GM21367 (cell line): Measurements from ENCODE around the gene KIF5C.
A peak's percentile ranks its signal among the peaks of the same experiment; 100 is the strongest.

Source experiments
- ATAC-seq: cut with Tn5 transposase; IDR thresholded peaks from one replicate; pipeline ENCODE4 v1.9.1; 2021; ENCODE audit not compliant: unreplicated experiment

Gene KIF5C

GRCh38 chr2:149012545-149012944 is 137.5 kb downstream of the KIF5C start:
- no peak for ATAC-seq

- no peak for ATAC-seq
Measured at GRCh38 chr2:149015501-149015900, 140.5 kb downstream of the KIF5C start.

- no peak for ATAC-seq
Measured at GRCh38 chr2:149015926-149016563, 141.0 kb downstream of the KIF5C start.

GRCh38 chr2:149017116-149017985 is 142.3 kb downstream of the KIF5C start:
- ATAC-seq, result no peak

GRCh38 chr2:149018981-149019380 is 144.0 kb downstream of the KIF5C start:
- no peak for ATAC-seq

GRCh38 chr2:149019768-149020167 is 144.7 kb downstream of the KIF5C start:
- no peak for ATAC-seq

- ATAC-seq, result peak; percentile 38
Measured at GRCh38 chr2:149020432-149020851, 145.4 kb downstream of the KIF5C start.

- ATAC-seq, result peak; percentile 65
Measured at GRCh38 chr2:149021271-149021719, 146.3 kb downstream of the KIF5C start.

GRCh38 chr2:149021761-149022160 is 146.7 kb downstream of the KIF5C start:
- peak; percentile 62 for ATAC-seq

GRCh38 chr2:149023091-149023490 is 148.1 kb downstream of the KIF5C start:
- no peak for ATAC-seq

- no peak for ATAC-seq
Measured at GRCh38 chr2:149027590-149028250, 152.7 kb downstream of the KIF5C start.

GRCh38 chr2:149028377-149028776 is 153.3 kb downstream of the KIF5C start:
- ATAC-seq, result no peak

GRCh38 chr2:149028891-149029290 is 153.9 kb downstream of the KIF5C start:
- no peak for ATAC-seq

GRCh38 chr2:149029307-149029965 is 154.4 kb downstream of the KIF5C start:
- ATAC-seq, result no peak

- no peak for ATAC-seq
Measured at GRCh38 chr2:149031396-149031795, 156.4 kb downstream of the KIF5C start.

- ATAC-seq, result no peak
Measured at GRCh38 chr2:149033716-149034115, 158.7 kb downstream of the KIF5C start.

- no peak for ATAC-seq
Measured at GRCh38 chr2:149034406-149034805, 159.4 kb downstream of the KIF5C start.

- no peak for ATAC-seq
Measured at GRCh38 chr2:149036507-149037293, 161.7 kb downstream of the KIF5C start.

GRCh38 chr2:149037851-149038250 is 162.8 kb downstream of the KIF5C start:
- no peak for ATAC-seq

- peak; percentile 72 for ATAC-seq
Measured at GRCh38 chr2:149038442-149039212, 163.6 kb downstream of the KIF5C start, which contains the start of gene LYPD6B. Gene LYPD6B (plus strand): TSS chr2:149038699. CDS start chr2:149130949, 92,250 bp downstream.
